GM12873 (cell line): ENCODE data around the gene PMEPA1.

ENCODE experiments used
- TF ChIP-seq, protein P1 (sequence below): IDR thresholded peaks from 2 replicates; pipeline ENCODE4 v1.5.1; 2012; ENCODE audit warnings: low read depth, mild to moderate bottlenecking, moderate library complexity, low read length, control low read depth; ENCODE audit not compliant: insufficient read depth; ENCODE audit errors: missing control alignments

The PMEPA1 gene

DNA sequence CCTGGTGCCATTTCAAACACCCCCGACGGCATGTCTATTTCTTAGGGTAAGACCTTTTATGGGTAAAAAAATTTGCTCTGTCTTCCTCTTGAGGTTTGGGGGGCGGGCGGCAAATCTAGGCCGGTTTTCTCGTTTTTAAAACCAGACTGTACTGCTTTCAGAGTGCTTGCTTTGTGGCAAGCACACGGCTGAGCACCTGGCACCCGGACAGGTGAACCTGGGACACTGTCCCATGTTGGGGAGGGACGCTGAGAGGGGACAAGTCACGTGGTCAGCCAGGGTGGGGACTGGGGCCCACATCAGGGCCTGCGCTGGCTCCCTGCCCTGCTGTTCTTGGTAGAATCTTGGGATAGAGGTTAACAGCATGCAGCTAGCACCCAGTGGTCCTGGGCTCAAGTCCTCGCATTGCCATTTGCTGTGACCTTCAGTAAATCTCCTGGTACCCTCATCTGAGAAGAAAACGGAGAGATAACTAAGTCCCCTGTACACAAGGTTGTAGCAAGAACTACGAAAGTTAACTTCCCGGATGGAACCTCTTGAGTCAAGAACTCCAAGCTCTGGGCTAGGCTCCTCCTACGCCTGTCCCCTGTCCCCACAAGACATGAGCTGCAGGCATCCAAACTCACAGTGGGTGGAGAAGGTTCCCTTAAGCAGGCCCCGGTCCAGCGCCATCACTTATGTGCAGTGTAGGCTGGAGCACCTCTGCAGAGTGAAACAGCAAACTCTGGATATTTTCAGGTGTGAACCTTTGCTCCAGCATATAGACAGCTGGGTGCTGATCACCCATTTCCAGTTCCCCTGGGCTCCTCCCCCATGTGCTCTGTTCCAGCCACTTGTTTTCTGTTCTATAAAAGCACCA lies 41.7 kb downstream of the PMEPA1 start:
- TF ChIP-seq, protein P1, sequence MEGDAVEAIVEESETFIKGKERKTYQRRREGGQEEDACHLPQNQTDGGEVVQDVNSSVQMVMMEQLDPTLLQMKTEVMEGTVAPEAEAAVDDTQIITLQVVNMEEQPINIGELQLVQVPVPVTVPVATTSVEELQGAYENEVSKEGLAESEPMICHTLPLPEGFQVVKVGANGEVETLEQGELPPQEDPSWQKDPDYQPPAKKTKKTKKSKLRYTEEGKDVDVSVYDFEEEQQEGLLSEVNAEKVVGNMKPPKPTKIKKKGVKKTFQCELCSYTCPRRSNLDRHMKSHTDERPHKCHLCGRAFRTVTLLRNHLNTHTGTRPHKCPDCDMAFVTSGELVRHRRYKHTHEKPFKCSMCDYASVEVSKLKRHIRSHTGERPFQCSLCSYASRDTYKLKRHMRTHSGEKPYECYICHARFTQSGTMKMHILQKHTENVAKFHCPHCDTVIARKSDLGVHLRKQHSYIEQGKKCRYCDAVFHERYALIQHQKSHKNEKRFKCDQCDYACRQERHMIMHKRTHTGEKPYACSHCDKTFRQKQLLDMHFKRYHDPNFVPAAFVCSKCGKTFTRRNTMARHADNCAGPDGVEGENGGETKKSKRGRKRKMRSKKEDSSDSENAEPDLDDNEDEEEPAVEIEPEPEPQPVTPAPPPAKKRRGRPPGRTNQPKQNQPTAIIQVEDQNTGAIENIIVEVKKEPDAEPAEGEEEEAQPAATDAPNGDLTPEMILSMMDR, result no peak

DNA sequence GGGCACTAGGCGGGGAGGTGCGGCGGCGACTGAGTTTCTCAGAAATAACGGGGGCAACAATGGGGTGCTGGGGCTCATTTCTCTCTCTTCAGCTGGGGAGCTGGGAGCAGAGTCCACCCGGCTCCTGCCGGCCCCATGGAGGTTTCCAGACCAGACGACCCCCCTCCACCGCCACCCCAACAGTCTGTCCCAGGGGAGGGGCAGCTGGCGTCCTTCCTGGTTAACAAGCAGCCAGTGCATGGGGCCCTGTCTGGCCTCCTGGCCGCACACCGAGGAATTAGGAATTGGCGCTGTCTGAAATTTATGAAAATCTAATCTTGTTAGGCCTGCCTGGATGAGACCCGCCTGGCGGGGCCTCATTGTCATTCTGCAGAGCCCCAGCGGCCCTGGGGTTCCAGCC lies 42.4 kb downstream of the PMEPA1 start:
- TF ChIP-seq, protein P1, result no peak

DNA sequence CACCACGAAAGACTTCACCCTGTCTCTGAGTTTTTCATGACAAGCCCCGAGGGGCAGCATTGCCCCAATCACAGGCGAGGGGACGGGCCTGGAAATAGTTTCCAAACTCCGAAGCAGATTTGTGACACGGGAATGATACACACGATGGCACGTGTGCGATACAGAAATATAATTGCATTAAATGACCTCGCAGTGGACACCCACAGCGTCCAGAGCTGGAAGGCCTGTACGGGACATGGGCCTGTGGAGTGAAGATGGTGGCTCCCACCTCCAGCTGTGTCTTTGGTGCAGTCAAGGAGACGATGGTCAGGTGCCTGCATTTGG lies 43.0 kb downstream of the PMEPA1 start:
- TF ChIP-seq, protein P1, result no peak

DNA sequence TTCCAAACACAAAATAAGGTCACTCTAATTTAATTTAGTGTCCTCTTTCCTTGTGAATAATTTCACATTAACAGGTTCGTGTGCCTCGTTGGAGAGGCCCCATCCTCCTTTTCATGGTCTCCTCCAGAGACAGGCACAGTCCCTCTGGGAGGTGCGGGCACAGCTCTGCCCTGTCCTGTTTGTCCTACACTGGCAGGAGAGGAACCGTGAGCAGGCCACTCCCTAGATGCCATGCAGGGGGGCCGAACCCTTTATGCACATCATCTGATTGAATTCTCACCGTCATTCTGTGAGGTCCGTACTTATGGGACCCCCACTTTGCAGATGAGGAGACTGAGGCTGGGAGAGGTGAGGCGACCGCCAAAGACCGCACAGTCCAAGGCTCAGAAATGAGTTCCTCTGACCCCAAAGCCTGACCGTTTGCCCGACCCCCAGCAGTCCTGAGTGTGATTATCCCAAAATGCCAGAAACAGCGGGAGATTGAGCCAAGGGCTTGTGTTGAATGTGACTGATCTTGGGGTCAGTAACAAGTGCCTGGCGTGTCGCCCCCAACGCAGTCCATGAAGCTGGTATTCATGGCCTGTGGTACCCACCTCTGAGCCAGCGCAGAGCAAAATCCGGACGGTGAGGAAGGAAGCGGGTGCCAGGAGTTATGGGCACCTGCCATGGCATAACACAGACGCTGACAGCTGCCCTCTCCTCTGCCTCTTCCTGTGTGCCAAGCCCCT lies 43.5 kb downstream of the PMEPA1 start:
- TF ChIP-seq, protein P1, result no peak

DNA sequence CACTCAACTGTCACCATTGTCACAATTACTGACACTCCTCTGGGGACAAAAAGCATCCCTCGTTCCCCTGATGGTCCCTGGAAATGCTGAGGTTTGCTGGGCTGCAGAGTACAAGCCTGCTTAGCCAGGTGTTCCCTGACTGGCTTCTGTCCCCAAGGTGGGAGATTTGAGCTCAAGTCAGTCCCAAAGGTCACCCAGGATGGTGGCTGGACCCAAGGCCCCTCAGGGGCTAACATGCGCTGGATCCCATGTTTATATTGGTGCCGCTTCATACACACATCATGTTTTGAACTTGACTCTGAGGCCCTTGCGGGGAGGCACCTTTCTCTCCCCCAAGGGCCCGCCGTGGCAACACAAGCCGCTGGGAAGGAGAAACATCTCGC lies 44.2 kb downstream of the PMEPA1 start:
- TF ChIP-seq, protein P1, result no peak

DNA sequence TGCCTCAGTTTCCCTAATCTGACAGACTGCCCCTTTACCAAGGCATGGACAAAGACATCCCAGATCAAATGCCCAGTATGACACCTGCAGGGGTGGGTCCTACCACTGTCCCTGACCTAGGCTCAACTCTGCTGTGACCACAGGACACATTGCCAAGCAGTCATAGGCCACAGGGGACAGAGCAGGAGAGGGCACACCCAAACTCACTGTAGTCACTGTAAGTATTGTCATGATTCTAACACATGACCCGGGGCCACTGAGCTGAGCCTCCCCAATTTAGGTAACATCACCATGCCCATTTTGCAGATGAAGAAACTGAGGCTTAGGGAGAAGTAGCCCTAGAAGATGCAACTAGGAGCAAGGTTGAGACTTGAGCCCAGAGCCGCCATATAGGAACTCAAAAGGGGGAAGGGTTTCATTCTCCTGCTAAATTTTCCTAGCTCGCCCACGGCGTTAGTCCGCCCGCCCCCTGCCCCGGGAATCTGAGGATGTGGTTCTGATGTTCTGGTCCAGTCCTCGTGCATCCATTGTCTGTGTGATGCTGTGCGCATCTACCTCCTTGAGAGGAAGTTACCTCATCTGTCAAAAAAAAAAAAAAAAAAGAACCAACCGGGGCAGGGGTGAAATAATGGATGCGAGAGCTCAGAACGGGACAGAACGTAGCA lies 44.8 kb downstream of the PMEPA1 start:
- TF ChIP-seq, protein P1, result no peak

DNA sequence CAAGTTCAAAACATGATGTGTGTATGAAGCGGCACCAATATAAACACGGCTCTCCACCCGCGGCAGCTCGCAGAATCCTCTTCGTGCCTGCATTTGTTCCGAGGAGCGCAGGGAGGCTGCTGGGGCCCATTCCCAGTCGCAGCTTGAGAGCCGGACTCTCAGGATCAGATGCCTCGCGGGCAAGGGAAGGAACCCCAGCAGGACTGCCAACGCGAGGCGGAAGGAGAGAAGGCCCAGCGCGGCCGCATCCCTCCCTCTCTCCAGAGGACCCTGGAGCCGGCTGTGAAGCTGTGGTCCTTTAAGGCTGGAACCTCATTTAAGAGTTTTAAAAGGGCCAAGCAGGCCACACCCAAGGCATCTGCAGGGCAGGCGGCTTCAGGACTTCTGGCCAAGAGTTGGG lies 45.3 kb downstream of the PMEPA1 start:
- TF ChIP-seq, protein P1, result no peak
